Femur (tissue), 1 donor: Measurements from ENCODE around the gene ARHGAP15.

ENCODE experiments used
- DNase-seq: peaks from one replicate; pipeline ENCODE4 v3.0.0-alpha.2; 2017

ARHGAP15 gene

GRCh38 chr2:143674051-143674450 is 544.8 kb downstream of the ARHGAP15 start:
- DNase-seq, result no peak

- DNase-seq, result no peak
Observed at GRCh38 chr2:143675021-143675420, 545.8 kb downstream of the ARHGAP15 start.

GRCh38 chr2:143679617-143680016 is 550.4 kb downstream of the ARHGAP15 start:
- DNase-seq, result no peak

- no peak for DNase-seq
Observed at GRCh38 chr2:143680885-143681405, 551.7 kb downstream of the ARHGAP15 start.

GRCh38 chr2:143682436-143683055 is 553.3 kb downstream of the ARHGAP15 start:
- DNase-seq, result no peak

- DNase-seq, result no peak
Observed at GRCh38 chr2:143683977-143684376, 554.8 kb downstream of the ARHGAP15 start.

- DNase-seq, result no peak
Observed at GRCh38 chr2:143684551-143685320, 555.5 kb downstream of the ARHGAP15 start.

GRCh38 chr2:143685421-143686078 is 556.3 kb downstream of the ARHGAP15 start:
- DNase-seq, result peak; percentile 35

GRCh38 chr2:143686585-143687164 is 557.5 kb downstream of the ARHGAP15 start:
- no peak for DNase-seq

GRCh38 chr2:143688248-143688647 is 559.0 kb downstream of the ARHGAP15 start:
- no peak for DNase-seq

- no peak for DNase-seq
Observed at GRCh38 chr2:143688815-143689214, 559.6 kb downstream of the ARHGAP15 start.

- no peak for DNase-seq
Observed at GRCh38 chr2:143689541-143689940, 560.3 kb downstream of the ARHGAP15 start.

GRCh38 chr2:143690235-143690634 is 561.0 kb downstream of the ARHGAP15 start:
- no peak for DNase-seq

- DNase-seq, result no peak
Observed at GRCh38 chr2:143691121-143691520, 561.9 kb downstream of the ARHGAP15 start.

GRCh38 chr2:143692162-143692561 is 562.9 kb downstream of the ARHGAP15 start:
- DNase-seq, result no peak

GRCh38 chr2:143692967-143693366 is 563.7 kb downstream of the ARHGAP15 start:
- DNase-seq, result no peak

GRCh38 chr2:143694335-143694734 is 565.1 kb downstream of the ARHGAP15 start:
- no peak for DNase-seq

- no peak for DNase-seq
Observed at GRCh38 chr2:143696651-143697050, 567.4 kb downstream of the ARHGAP15 start.

GRCh38 chr2:143697744-143698143 is 568.5 kb downstream of the ARHGAP15 start:
- no peak for DNase-seq

GRCh38 chr2:143698352-143698751 is 569.1 kb downstream of the ARHGAP15 start:
- no peak for DNase-seq

GRCh38 chr2:143698888-143699570 is 569.8 kb downstream of the ARHGAP15 start:
- DNase-seq, result no peak

- DNase-seq, result no peak
Observed at GRCh38 chr2:143700865-143701264, 571.6 kb downstream of the ARHGAP15 start.

GRCh38 chr2:143701785-143702184 is 572.6 kb downstream of the ARHGAP15 start:
- DNase-seq, result no peak
